ENCODE measurements around the gene MAP1LC3B. TPM values are rescaled to one million over a fixed set of nuclear protein-coding genes. Genes with fewer than 3 reads are reported as not detected.
"Not testable (repeated sequence)": the region's sequence is repeated elsewhere in the genome, so short reads cannot be mapped to it uniquely, and the experiment has no call there.

MAP1LC3B gene
- total RNA-seq, 2 donors from 2014 or later: 18.5 to 22.8 TPM

DNA sequence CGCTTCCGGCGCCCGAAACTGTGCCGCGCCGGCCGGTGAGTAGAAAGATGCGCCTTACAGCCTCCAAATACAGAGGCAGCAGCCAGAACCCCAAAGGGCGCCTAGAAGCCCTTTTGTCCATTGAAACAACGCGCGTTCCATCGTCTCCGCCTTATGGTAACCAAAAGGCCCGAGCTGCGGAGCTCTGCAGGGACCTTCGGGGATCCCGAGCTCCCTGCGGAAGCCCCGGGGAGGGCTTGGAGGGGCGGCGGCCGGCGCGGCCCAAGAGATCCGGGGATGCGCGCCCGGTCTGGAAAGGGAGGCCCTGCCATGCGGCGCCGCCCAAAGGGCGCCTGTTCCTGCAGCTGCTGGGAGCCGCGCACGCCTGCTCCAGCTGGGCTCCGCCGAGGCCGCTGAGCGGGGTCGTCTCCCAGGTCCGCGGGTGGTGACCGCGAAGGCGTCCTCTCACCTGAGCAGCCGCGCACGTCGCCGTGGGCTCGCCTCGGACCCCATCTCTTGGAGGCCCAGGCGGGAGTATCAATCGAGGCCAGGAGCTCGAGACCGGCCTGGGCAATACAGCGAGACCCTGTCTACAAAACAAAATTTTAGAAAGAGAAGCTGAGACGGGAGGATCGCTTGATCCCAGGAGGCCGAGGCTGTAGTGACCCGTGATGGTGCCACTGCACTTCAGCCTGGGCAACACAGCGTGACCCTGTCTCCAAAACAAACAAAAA lies 7.8 kb upstream of the MAP1LC3B start:
- H3K27me3 ChIP-seq: no peaks in the 10 kb centered on the region
- peak overlapping the region; percentile 15 to 19 for H3K4me3 ChIP-seq
- H3K36me3 ChIP-seq (replicated peaks in 1 of 2; ENCODE audit: insufficient read depth in 1 of 2, low read depth in 2 of 2): no peaks in the 10 kb centered on the region
- TF ChIP-seq POLR2A (IDR thresholded peaks at IDR 0.05): peak in 2 of 3 donors; percentile 35 to 46
- TF ChIP-seq, protein P1, sequence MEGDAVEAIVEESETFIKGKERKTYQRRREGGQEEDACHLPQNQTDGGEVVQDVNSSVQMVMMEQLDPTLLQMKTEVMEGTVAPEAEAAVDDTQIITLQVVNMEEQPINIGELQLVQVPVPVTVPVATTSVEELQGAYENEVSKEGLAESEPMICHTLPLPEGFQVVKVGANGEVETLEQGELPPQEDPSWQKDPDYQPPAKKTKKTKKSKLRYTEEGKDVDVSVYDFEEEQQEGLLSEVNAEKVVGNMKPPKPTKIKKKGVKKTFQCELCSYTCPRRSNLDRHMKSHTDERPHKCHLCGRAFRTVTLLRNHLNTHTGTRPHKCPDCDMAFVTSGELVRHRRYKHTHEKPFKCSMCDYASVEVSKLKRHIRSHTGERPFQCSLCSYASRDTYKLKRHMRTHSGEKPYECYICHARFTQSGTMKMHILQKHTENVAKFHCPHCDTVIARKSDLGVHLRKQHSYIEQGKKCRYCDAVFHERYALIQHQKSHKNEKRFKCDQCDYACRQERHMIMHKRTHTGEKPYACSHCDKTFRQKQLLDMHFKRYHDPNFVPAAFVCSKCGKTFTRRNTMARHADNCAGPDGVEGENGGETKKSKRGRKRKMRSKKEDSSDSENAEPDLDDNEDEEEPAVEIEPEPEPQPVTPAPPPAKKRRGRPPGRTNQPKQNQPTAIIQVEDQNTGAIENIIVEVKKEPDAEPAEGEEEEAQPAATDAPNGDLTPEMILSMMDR (IDR thresholded peaks at IDR 0.05): no peak
- ATAC-seq (peak; percentile 2), DNase-seq (peak in 3 of 4 donors; percentile 53 to 64 (median 57))
- peak overlapping the region; percentile 53 to 89 (median 84) for H3K27ac ChIP-seq
- 9 to 41% methylated on average over 5 to 62 of the region's 64 CpGs for WGBS, 2 donors
- H3K9me3 ChIP-seq: no peaks in the 10 kb centered on the region
- H3K4me1 ChIP-seq: peaks cover 68% of the 10 kb centered on the region
- intact Hi-C loops (cut with DNase I): no loop called here

DNA sequence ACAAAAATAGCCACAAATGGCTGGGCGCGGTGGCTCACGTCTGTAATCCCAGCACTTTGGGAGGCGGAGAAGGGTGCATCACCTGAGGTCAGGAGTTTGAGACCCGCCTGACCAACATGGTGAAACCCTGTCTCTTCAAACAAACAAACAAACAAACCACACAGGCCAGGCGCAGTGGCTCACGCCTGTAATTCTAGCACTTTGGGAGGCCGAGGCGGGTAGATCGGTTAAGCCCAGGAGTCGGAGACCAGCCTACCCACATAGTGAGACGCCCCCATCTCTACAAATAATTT lies 7.3 kb upstream of the MAP1LC3B start:
- peak overlapping the region in 3 of 4 donors; percentile 81 to 89 (median 88) for H3K27ac ChIP-seq
- intact Hi-C loops (cut with DNase I); H3K4me3 ChIP-seq; H3K27me3 ChIP-seq; ATAC-seq; H3K9me3 ChIP-seq; H3K36me3 ChIP-seq (replicated peaks in 1 of 2; ENCODE audit: insufficient read depth in 1 of 2, low read depth in 2 of 2); DNase-seq: not testable (repeated sequence)
- peaks cover 68% of the 10 kb centered on the region for H3K4me1 ChIP-seq
- WGBS, 2 donors: 88% methylated on average over 10 to 12 of the region's 12 CpGs

DNA sequence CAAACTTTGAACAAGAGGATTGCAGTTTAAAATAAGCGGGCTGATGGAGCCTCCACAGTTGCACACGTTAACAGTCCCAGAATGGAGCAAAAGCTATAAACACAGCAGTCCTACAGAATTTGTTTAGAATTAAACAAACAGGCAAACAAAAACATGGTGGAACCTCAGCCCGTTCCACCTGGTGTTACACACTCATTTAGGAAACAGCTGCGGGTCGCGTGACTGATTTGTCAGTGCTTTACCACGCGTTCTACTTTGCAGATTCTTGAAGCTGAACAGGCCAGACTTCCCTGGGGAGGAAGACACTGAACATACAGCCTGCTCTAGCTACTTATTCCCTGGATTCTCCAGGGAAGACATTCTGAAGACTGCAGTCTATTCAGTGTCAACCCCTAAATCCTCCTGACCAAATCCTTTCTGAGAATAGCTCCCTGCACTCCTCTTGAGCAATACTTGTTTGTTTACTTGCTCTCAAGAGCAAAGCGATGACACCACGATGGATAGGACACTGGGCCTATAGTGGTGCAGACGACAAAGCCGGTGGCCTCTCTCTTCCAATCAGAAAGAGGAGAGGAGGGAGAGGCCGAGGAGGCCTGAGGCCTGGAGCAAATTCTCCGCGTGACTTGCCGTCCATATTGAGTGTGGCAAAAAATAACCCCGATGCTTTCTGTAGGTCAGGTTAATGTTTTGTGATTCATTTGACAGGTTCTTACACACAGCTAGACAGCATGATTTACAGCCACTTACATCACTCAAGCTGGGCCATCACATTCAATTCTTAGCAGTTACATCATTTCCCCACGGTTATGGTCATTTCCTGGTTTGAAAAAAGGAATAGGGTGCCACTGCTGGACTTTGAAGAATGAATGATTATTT lies 4.0 kb upstream of the MAP1LC3B start:
- DNase-seq: peak; percentile 93 to 99 (median 96)
- Histone ChIP-seq H3K27ac (peak overlapping the region; percentile 88 to 97 (median 96)), H3K36me3 (replicated peaks in 1 of 2; ENCODE audit: insufficient read depth in 1 of 2, low read depth in 2 of 2) (no peaks in the 10 kb centered on the region), H3K4me1 (peaks cover 57% of the 10 kb centered on the region), H3K27me3 (no peaks in the 10 kb centered on the region), H3K4me3 (no peak overlapping the region), H3K9me3 (no peaks in the 10 kb centered on the region)
- intact Hi-C loops (cut with DNase I): no loop called here
- peak in 2 of 3 donors; percentile 80 for TF ChIP-seq POLR2A (IDR thresholded peaks at IDR 0.05)
- TF ChIP-seq, protein P1 (IDR thresholded peaks at IDR 0.05): peak in 1 of 7 experiments; percentile 1
- peak; percentile 77 for ATAC-seq
- WGBS, 2 donors: 7 to 10% methylated on average over 18 of the region's 18 CpGs

DNA sequence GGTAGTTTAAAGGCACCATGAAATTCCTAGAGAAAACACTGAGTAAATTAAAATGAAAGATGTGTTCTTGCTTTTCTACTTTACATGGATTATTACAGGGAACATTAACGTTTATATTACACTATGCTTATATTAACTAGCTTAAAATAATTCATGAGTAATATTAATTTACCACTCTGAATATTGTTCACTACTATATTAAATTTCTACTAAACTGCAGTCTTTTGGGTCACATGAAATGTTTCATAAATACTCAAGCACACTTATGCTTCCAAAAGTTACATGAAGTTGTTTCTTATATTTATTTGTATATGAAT lies 3.4 kb upstream of the MAP1LC3B start:
- TF ChIP-seq POLR2A (IDR thresholded peaks at IDR 0.05): no peak
- TF ChIP-seq, protein P1 (IDR thresholded peaks at IDR 0.05): no peak
- WGBS, 2 donors: 2 to 6% methylated on average over 1 of the region's 1 CpG
- Histone ChIP-seq H3K4me1 (peaks cover 63% of the 10 kb centered on the region), H3K36me3 (replicated peaks in 1 of 2; ENCODE audit: insufficient read depth in 1 of 2, low read depth in 2 of 2) (no peaks in the 10 kb centered on the region), H3K4me3 (no peak overlapping the region), H3K27ac (peak overlapping the region; percentile 88 to 97 (median 96)), H3K9me3 (no peaks in the 10 kb centered on the region), H3K27me3 (no peaks in the 10 kb centered on the region)
- DNase-seq: no peak
- ATAC-seq: no peak
- intact Hi-C loops (cut with DNase I): no loop called here

DNA sequence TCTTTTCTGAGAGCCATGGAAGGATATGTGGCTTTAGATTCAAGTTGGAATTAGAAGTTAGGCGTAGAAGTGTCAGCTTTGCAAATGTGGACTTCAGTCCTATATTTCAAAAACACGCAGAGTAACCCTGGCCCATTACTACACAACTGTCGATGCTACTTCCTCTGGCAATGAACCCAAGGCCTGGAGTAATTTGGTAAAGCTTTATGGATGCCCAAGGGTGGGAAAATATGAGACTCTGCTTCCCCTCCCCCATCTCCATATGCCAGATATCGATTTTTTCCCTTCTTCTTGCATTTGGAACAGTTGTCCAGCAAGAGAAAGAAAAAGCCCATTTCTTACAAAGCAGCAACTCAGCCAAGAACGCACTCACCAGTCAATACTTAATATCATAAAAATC lies 2.9 kb upstream of the MAP1LC3B start:
- WGBS, 2 donors: 32 to 33% methylated on average over 5 of the region's 5 CpGs
- ATAC-seq (no peak), DNase-seq (peak in 2 of 4 donors; percentile 45 to 66)
- no peaks in the 10 kb centered on the region for H3K9me3 ChIP-seq
- H3K27ac ChIP-seq: peak overlapping the region; percentile 3 to 97 (median 96)
- peak in 1 of 3 donors; percentile 48 for TF ChIP-seq POLR2A (IDR thresholded peaks at IDR 0.05)
- TF ChIP-seq, protein P1 (IDR thresholded peaks at IDR 0.05): no peak
- intact Hi-C loops (cut with DNase I): no loop called here
- no peaks in the 10 kb centered on the region for H3K36me3 ChIP-seq (replicated peaks in 1 of 2; ENCODE audit: insufficient read depth in 1 of 2, low read depth in 2 of 2)
- peaks cover 63% of the 10 kb centered on the region for H3K4me1 ChIP-seq
- no peak overlapping the region for H3K4me3 ChIP-seq
- no peaks in the 10 kb centered on the region for H3K27me3 ChIP-seq

DNA sequence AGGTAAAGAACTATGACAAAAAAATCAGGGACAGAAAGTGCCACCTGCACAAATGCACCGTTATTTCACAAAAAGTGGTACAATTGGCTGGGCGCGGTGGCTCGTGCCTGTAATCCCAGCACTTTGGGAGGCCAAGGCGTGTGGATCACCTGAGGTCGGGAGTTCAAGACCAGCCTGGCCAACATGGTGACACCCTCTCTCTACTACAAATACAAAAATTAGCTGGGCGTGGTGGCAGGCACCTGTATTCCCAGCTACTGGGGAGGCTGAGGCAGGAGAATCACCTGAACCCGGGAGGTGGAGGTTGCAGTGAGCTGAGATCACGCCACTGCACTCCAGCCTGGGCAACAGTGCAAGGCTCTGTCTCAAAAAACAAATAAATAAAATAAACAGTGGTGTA lies 2.2 kb upstream of the MAP1LC3B start:
- H3K27me3 ChIP-seq; intact Hi-C loops (cut with DNase I); H3K36me3 ChIP-seq (replicated peaks in 1 of 2; ENCODE audit: insufficient read depth in 1 of 2, low read depth in 2 of 2); DNase-seq; H3K9me3 ChIP-seq; H3K4me3 ChIP-seq; ATAC-seq: not testable (repeated sequence)
- WGBS, 2 donors: 86 to 96% methylated on average over 9 of the region's 9 CpGs
- peaks cover 63% of the 10 kb centered on the region for H3K4me1 ChIP-seq
- H3K27ac ChIP-seq: peak overlapping the region in 3 of 4 donors; percentile 95 to 97 (median 96)
